Effector memory CD4-positive, alpha-beta T cell (primary cell): Measurements from ENCODE around the gene FAM3A.

Experiments
- DNase-seq, 3 donors: peaks; one replicate each; pipeline ENCODE4 v3.0.0-alpha.2; 2020
- H3K27ac ChIP-seq: 2 replicates; pipeline ENCODE4 v1.7.0; 2013; ENCODE audit warnings: mild to moderate bottlenecking, low read length, moderate library complexity; ENCODE audit not compliant: insufficient read depth, poor library complexity, severe bottlenecking
- H3K27me3 ChIP-seq: replicated peaks from 2 replicates; pipeline ENCODE4 v1.7.0; 2013; ENCODE audit warnings: mild to moderate bottlenecking, low read length; ENCODE audit not compliant: insufficient read depth, control insufficient read depth, poor library complexity, severe bottlenecking
- H3K36me3 ChIP-seq: 2 replicates; pipeline ENCODE4 v1.7.0; 2013; ENCODE audit warnings: mild to moderate bottlenecking, low read length, moderate library complexity; ENCODE audit not compliant: control insufficient read depth, insufficient read depth
- H3K4me1 ChIP-seq: 2 replicates; pipeline ENCODE4 v1.7.0; 2013; ENCODE audit warnings: low read length, mild to moderate bottlenecking; ENCODE audit not compliant: control insufficient read depth, insufficient read depth, poor library complexity, severe bottlenecking
- H3K4me3 ChIP-seq: 2 replicates; pipeline ENCODE4 v1.7.0; 2013; ENCODE audit warnings: low read length, low read depth, mild to moderate bottlenecking; ENCODE audit not compliant: insufficient read depth, poor library complexity, severe bottlenecking
- H3K9me3 ChIP-seq: 2 replicates; pipeline ENCODE4 v1.7.0; 2013; ENCODE audit warnings: mild to moderate bottlenecking, low read length, moderate library complexity; ENCODE audit not compliant: control insufficient read depth

Gene FAM3A

DNA sequence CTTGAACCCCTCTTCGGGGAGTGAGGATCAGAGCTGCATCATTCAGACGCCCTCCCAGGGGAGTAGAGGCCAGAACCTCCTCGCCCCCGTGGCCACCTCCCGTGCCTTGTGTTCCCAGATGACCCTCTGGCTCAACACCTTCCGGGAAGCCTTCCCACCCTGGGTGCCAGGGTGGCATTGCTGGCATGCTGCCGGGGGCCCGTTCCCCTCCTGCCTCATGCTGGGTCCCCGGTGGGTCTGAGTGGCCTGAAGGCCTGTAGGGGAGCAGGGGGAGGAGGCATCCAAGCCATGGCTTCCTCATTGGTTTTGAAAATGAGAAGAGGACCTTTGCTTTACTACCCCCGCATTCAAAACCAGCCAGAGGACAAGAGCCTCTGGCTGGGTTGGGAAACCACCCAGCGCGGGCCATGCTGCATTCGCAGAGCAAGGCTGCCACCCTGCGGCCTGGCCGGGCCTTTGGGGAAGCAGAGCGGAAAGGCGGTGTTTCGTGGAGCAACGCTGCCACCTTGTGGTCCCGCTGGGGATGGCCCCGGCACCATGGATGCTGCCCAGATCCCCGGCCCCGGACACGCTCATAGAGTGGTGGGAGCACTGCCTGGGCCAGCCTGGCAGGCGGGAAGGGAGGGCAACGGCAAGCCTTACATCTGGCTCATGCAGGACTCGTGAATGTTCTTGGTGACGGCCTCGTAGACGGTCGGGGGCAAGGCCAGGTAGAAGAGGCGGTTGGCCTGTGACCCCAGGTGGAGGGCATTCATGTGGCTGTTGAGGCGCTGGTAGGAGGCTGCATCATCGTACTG, 18.7 kb upstream of the FAM3A start:
- Histone ChIP-seq H3K9me3 (no peaks in the 10 kb centered on the region), H3K4me3 (no peak overlapping the region), H3K27ac (peak overlapping the region; percentile 65), H3K36me3 (peaks cover 18% of the 10 kb centered on the region), H3K4me1 (peaks cover 4% of the 10 kb centered on the region), H3K27me3 (no peaks in the 10 kb centered on the region)
- peak; percentile 79 to 82 (median 81) for DNase-seq

DNA sequence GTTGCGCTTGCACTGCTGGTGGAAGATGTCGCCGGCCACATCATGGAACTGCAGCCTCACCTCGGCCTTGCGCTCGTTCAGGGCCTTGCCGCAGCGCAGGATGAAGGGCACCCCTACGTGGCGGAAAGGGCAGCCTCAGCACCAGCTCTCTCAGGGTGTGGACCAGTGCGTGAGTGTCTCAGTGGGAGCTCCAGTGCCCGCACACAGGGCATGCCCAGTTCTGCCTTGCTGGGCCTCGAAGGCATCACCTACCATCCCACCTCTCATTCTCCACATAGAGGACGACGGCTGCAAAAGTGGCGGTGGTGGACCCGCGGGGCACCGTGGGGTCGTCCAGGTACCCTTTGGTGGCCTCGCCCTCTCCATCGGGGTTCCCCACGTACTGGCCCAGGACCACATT, 16.7 kb upstream of the FAM3A start:
- Histone ChIP-seq H3K27ac (no peak overlapping the region), H3K36me3 (peaks cover 18% of the 10 kb centered on the region), H3K4me1 (peaks cover 4% of the 10 kb centered on the region), H3K4me3 (no peak overlapping the region), H3K9me3 (no peaks in the 10 kb centered on the region), H3K27me3 (no peaks in the 10 kb centered on the region)
- DNase-seq: no peak

DNA sequence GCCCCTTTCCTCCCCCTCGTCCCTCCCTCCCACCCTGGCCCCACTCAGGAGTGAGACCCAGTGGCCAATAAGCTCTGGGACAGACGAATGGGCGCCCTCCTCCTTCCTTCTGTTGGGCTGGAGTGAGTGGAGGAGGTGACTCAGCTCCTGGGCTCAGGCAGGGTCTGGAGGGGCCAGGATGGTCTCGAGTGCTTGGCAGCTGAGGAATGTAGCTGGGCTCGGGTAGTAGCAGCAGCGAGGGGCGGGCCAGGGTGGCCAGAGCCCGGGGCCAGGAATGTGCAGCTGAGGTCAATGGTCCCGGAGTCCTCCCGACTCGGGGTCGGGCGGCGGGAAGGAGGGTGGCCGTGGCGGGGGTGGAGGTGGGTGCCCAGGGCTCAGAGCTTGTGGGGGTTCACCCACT, 15.6 kb upstream of the FAM3A start:
- H3K36me3 ChIP-seq: peaks cover 18% of the 10 kb centered on the region
- no peak overlapping the region for H3K4me3 ChIP-seq

DNA sequence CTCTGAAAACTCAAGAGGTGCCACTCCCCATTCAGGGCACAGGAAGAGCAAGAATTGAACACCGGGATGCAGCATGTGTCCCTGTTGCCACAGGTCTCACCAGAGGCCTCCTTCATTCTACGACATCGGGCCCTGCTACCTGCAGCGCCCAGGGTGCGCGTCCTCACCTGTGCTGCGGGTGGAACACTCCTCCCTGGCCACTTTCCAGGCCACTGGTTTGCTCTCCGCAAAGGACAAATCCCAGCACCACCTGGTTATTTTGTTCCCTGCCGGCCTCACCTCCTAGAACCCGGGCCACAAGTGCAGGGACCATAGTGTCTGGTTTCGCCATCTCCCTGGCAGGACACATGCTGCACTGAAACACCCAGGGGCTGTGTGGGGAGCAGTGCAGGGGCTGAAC, 14.3 kb upstream of the FAM3A start:
- Histone ChIP-seq H3K9me3 (no peaks in the 10 kb centered on the region), H3K27ac (no peak overlapping the region), H3K36me3 (peaks cover 18% of the 10 kb centered on the region), H3K4me1 (peaks cover 4% of the 10 kb centered on the region), H3K4me3 (no peak overlapping the region), H3K27me3 (no peaks in the 10 kb centered on the region)
- no peak for DNase-seq

More for the DNA sequence above, 15.6 kb upstream of the FAM3A start:
- Histone ChIP-seq H3K4me1 (peaks cover 4% of the 10 kb centered on the region), H3K27me3 (no peaks in the 10 kb centered on the region), H3K9me3 (no peaks in the 10 kb centered on the region), H3K27ac (no peak overlapping the region)
- DNase-seq: no peak

DNA sequence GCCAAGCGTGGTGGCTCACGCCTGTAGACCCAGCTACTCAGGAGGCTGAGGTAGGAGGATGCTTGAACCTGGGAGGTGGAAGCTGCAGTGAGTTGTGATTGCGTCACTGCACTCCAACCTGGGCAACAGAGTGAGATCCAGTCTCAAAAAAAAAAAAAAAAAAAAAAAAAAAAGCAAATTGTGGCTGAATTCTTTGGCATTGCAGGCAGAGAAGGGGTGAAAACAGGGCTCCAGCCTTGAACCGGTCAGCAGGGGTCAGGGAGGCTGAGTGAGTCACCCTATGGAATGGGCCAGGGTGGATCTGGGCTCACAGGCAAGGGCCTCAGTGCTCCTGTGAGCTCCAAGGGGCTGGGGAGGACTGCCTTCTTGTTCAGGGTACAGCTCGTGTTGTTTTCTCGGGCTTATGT, 13.2 kb upstream of the FAM3A start:
- Histone ChIP-seq H3K36me3 (peaks cover 18% of the 10 kb centered on the region), H3K27ac (no peak overlapping the region), H3K27me3 (no peaks in the 10 kb centered on the region), H3K4me3 (no peak overlapping the region), H3K4me1 (no peaks in the 10 kb centered on the region), H3K9me3 (no peaks in the 10 kb centered on the region)
- DNase-seq: no peak

DNA sequence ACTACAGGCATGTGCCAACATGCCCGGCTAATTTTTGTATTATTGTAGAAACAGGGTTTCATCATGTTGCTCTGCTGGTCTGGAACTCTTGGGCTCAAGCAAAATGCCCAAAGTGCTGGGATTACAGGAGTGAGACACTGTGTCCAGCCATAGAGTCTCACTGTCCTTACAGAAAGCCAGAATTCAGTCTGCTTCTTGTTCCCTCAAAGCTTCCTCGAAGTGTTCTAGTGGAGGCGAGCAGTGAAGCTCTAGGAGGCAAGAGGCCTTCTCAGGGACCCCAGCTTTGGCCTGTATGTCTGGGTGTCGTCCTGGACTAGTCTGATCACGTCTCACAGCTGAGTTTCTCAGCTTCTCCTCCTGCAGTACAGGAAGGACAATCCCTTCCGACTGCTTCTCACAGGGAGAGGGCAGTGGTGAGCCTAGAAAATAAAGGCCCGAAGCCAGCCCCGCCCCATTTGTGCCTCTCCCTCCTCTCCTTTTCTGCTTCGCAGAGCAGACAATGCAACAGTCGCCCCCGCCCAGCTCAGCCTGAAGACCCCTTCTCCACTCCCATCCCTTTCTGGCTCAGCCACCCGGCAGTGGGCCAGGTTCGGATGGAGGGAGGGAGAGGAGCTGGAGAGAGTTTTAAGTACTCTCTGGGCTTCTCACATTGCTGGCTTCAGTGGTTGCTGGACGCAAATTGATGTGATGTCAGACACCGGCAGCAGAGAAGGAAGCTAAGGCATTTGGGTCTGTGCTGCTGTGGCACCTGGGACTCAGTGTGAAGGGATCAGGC, 11.1 kb upstream of the FAM3A start:
- Histone ChIP-seq H3K4me3 (peak overlapping the region; percentile 7), H3K9me3 (no peaks in the 10 kb centered on the region), H3K4me1 (no peaks in the 10 kb centered on the region), H3K36me3 (no peaks in the 10 kb centered on the region), H3K27me3 (no peaks in the 10 kb centered on the region), H3K27ac (peak overlapping the region; percentile 14)
- peak; percentile 15 to 33 (median 31) for DNase-seq

DNA sequence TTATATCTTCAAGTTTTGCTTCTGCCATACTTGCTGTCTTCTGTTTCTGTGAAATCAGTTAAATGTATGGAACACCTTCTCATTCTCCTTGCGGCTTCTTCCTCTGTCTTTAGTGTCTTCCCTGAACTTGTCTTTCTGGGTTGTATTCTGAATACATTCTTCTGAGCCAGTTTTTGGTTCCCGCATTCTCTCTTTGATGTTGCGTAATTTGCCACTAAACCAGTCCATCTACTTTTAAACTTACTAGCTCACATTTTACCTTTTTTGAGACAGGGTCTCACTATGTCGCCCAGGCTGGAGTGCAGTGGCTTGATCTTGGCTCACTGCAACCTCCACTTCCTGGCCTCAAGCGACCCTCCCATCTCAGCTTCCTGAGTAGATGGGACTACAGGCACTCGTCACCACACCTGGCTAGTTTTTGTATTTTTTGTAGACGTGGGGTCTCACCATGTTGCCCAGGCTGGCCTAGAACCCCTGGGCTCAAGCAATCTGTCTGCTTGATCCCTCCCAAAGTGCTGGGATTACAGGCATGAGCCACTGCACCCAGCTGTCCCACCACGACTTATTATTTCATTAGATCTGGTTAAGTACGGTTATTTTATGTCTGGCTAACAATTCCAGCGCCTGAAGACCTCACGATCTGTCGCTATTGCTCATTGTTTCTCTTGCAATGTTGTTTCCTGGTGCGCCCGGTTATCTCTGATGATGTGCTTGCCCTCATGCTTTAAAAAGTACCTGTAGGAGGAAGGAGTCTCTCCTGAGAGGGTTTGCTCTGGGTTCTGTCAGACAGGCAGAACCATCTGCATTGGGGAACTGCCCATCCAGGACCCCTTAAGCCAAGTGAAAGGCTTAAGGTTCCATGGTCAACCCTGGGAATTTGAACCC, 9.8 kb upstream of the FAM3A start:
- Histone ChIP-seq H3K27ac (no peak overlapping the region), H3K4me3 (no peak overlapping the region), H3K27me3 (no peaks in the 10 kb centered on the region), H3K4me1 (no peaks in the 10 kb centered on the region), H3K36me3 (no peaks in the 10 kb centered on the region), H3K9me3 (no peaks in the 10 kb centered on the region)
- DNase-seq: no peak

DNA sequence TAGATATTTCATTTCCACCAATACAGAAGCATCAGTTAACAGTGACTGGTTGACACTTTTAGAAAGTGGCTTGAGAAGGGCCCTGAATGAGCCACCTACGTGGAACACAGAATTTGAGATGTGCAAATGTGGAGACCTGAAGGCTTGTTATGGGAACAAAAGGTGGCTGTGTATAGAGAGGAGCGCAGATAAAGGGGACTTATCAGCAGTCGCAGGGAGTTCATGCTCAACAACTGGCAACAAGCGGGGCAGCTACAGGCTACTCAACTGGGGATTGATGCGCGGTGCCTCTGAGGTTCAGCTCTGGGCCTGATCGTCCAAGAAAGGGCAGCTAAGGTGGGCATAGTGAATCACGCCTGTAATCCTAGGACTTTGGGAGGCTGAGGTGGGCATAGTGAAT, 3.4 kb upstream of the FAM3A start:
- no peak overlapping the region for H3K27ac ChIP-seq
- no peaks in the 10 kb centered on the region for H3K9me3 ChIP-seq
- no peaks in the 10 kb centered on the region for H3K36me3 ChIP-seq
- H3K27me3 ChIP-seq: no peaks in the 10 kb centered on the region
- no peak for DNase-seq
- H3K4me1 ChIP-seq: no peaks in the 10 kb centered on the region
- no peak overlapping the region for H3K4me3 ChIP-seq

DNA sequence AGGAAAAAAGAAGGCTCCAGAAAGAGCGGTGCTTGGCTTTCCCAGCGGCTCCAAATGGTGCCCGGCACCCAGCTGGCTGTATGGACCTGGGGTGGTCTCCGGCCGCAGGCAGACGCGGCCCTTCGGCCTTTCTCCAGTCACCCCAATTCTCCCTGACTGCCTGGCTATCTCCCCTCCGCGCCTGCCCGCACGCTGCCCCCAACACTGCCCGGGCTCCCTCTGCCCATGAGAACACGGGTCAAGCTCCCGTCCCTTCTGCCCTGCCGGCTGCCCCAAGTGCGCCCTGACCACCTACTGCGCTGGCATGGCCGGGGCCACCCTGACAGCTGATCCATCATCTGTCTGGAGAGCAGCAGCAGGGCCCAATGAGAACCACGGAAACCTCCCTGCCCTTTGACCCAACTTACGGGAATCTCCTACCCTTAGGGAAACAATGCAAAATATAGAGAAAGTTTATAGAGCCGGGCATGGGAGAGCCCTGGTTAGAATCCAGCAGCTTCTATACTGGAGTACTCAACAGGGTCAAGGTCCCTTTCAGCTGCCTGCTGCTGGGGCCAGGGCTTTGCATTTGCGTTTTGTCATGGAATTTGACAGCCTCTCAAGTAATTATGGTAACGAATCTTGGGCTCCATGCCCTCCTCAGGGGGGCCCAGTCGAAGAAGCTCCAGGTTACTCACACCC, 1.2 kb upstream of the FAM3A start:
- H3K36me3 ChIP-seq: no peaks in the 10 kb centered on the region
- H3K27me3 ChIP-seq: no peaks in the 10 kb centered on the region
- no peak for DNase-seq
- no peaks in the 10 kb centered on the region for H3K4me1 ChIP-seq
- no peak overlapping the region for H3K27ac ChIP-seq
- no peak overlapping the region for H3K4me3 ChIP-seq
- H3K9me3 ChIP-seq: no peaks in the 10 kb centered on the region
